ENCODE data around the gene LRRC4.

Gene LRRC4

GRCh38 chr7:128035712-128036111 lies 4.5 kb upstream of the LRRC4 start:
- Histone ChIP-seq H3K9me3 (no peaks in the 10 kb centered on the region), H3K4me1 (ENCODE audit: control insufficient read depth in 1 of 2, insufficient read depth in 1 of 2, low read depth in 1 of 2, low read length in 1 of 2) (peaks cover 12 to 16% of the 10 kb centered on the region in 2 experiments), H3K4me3 (ENCODE audit: low read depth in 1 of 2, low read length in 1 of 2) (no peak overlapping the region), H3K27ac (no peak overlapping the region), H3K36me3 (no peaks in the 10 kb centered on the region), H3K27me3 (no peaks in the 10 kb centered on the region)
- TF ChIP-seq CTCF (IDR thresholded peaks at IDR 0.05) = no peak

- no peak for TF ChIP-seq CTCF (IDR thresholded peaks at IDR 0.05)
- Histone ChIP-seq H3K27me3 (no peaks in the 10 kb centered on the region), H3K27ac (peak overlapping the region; percentile 1), H3K4me3 (ENCODE audit: low read depth in 1 of 2, low read length in 1 of 2) (no peak overlapping the region), H3K4me1 (ENCODE audit: control insufficient read depth in 1 of 2, insufficient read depth in 1 of 2, low read depth in 1 of 2, low read length in 1 of 2) (peaks cover 21 to 25% of the 10 kb centered on the region in 2 experiments), H3K36me3 (peaks cover 6% of the 10 kb centered on the region), H3K9me3 (no peaks in the 10 kb centered on the region)
These were observed 3.6 kb upstream of the LRRC4 start for GRCh38 chr7:128034825-128035224.

- no peak for TF ChIP-seq CTCF (IDR thresholded peaks at IDR 0.05)
- Histone ChIP-seq H3K27ac (no peak overlapping the region), H3K36me3 (peaks cover 22% of the 10 kb centered on the region), H3K9me3 (no peaks in the 10 kb centered on the region), H3K4me1 (ENCODE audit: control insufficient read depth in 1 of 2, insufficient read depth in 1 of 2, low read depth in 1 of 2, low read length in 1 of 2) (peaks cover 36 to 41% of the 10 kb centered on the region in 2 experiments), H3K4me3 (ENCODE audit: low read depth in 1 of 2, low read length in 1 of 2) (peak overlapping the region; percentile 81 to 93), H3K27me3 (no peaks in the 10 kb centered on the region)
These were observed 2.0 kb upstream of the LRRC4 start for GRCh38 chr7:128033246-128033645.

- TF ChIP-seq CTCF (IDR thresholded peaks at IDR 0.05) = no peak
- H3K4me1 ChIP-seq (ENCODE audit: control insufficient read depth in 1 of 2, insufficient read depth in 1 of 2, low read depth in 1 of 2, low read length in 1 of 2) = peaks cover 42 to 46% of the 10 kb centered on the region in 2 experiments
These were observed 1.5 kb upstream of the LRRC4 start for GRCh38 chr7:128032605-128033235.

GRCh38 chr7:128031901-128032604 lies 816 bp upstream of the LRRC4 start:
- H3K4me3 ChIP-seq (ENCODE audit: low read depth in 1 of 2, low read length in 1 of 2) = peak overlapping the region; percentile 81 to 93
- H3K4me1 ChIP-seq (ENCODE audit: control insufficient read depth in 1 of 2, insufficient read depth in 1 of 2, low read depth in 1 of 2, low read length in 1 of 2) = peaks cover 48 to 53% of the 10 kb centered on the region in 2 experiments
- no peaks in the 10 kb centered on the region for H3K27me3 ChIP-seq
- H3K27ac ChIP-seq = peak overlapping the region; percentile 94
- no peaks in the 10 kb centered on the region for H3K9me3 ChIP-seq
- TF ChIP-seq CTCF (IDR thresholded peaks at IDR 0.05) = peak; percentile 51
- H3K36me3 ChIP-seq = peaks cover 24% of the 10 kb centered on the region

More at GRCh38 chr7:128032605-128033235, 1.5 kb upstream of the LRRC4 start:
- Histone ChIP-seq H3K9me3 (no peaks in the 10 kb centered on the region), H3K4me3 (ENCODE audit: low read depth in 1 of 2, low read length in 1 of 2) (peak overlapping the region; percentile 81 to 93), H3K27me3 (no peaks in the 10 kb centered on the region), H3K27ac (peak overlapping the region; percentile 94), H3K36me3 (peaks cover 24% of the 10 kb centered on the region)
